CD4-positive, alpha-beta T cell (primary cell): ENCODE results near the gene MYH4. TPM values are rescaled to one million over a fixed set of nuclear protein-coding genes. Genes with fewer than 3 reads are reported as not detected.

Experiments
- ATAC-seq: fragments of 200-7000 bp; cut with Tn5 transposase; one replicate; pipeline ENCODE4 v1.10.0; 2022; ENCODE audit warnings: mild to moderate bottlenecking; ENCODE audit not compliant: poor library complexity
- CTCF ChIA-PET: fragments of 350-600 bp; sonication (Branson Sonifier 250); formaldehyde crosslinking; loops from one replicate; lab custom pipeline; 2021; ENCODE audit warnings: antibody characterized with exemption, inconsistent platforms; lab: Charles Lee
- POLR2A ChIA-PET: fragments of 350-600 bp; sonication (Branson Sonifier 250); formaldehyde crosslinking; loops from one replicate; lab custom pipeline; 2021; ENCODE audit warnings: antibody characterized with exemption, inconsistent platforms; lab: Charles Lee
- DNase-seq, 14 experiments: peaks; one replicate each; pipeline ENCODE4 v3.0.0-alpha.2; 2013 to 2020; ENCODE audit warnings: mixed read lengths in 2 of 14
- H3K27ac ChIP-seq, 2 donors: one replicate each; pipeline versions ENCODE4 v1.5.1 to v1.7.0; 2013; ENCODE audit warnings: low read length in 2 of 2, low read depth in 1 of 2, mild to moderate bottlenecking in 1 of 2
- H3K27me3 ChIP-seq, 2 experiments: 1 replicate in 1 of 2; 2 replicates in 1 of 2; pipeline versions ENCODE4 v1.6.1 to v1.7.0; 2013; ENCODE audit warnings: low read length in 2 of 2, control low read depth in 1 of 2, mild to moderate bottlenecking in 1 of 2, moderate library complexity in 1 of 2; ENCODE audit not compliant: insufficient read depth in 2 of 2, control insufficient read depth in 1 of 2
- H3K36me3 ChIP-seq: one replicate; pipeline ENCODE4 v1.6.1; 2013; ENCODE audit warnings: low read length, control low read depth; ENCODE audit not compliant: insufficient read depth
- H3K4me1 ChIP-seq: one replicate; pipeline ENCODE4 v1.6.1; 2013; ENCODE audit warnings: low read length, control low read depth; ENCODE audit not compliant: insufficient read depth
- H3K4me3 ChIP-seq: one replicate; pipeline ENCODE4 v1.5.1; 2013; ENCODE audit warnings: mild to moderate bottlenecking, low read length, moderate library complexity
- H3K9me3 ChIP-seq, 2 experiments: 1 replicate in 1 of 2; 2 replicates in 1 of 2; pipeline versions ENCODE4 v1.6.1 to v1.7.0; 2013; ENCODE audit warnings: low read length in 2 of 2, mild to moderate bottlenecking in 2 of 2, control low read depth in 1 of 2, moderate library complexity in 1 of 2; ENCODE audit not compliant: control insufficient read depth in 1 of 2, insufficient read depth in 1 of 2
- H3K27ac Mint-ChIP-seq: one replicate; pipeline ENCODE4 v1.8.0; 2020; ENCODE audit warnings: mixed read lengths
- H3K27me3 Mint-ChIP-seq: one replicate; pipeline ENCODE4 v1.8.0; 2021; ENCODE audit warnings: mixed read lengths
- H3K36me3 Mint-ChIP-seq: one replicate; pipeline ENCODE4 v1.8.0; 2021; ENCODE audit warnings: low read depth, mixed read lengths
- H3K4me1 Mint-ChIP-seq: one replicate; pipeline ENCODE4 v1.8.0; 2021; ENCODE audit warnings: low read depth, mixed read lengths
- H3K4me3 Mint-ChIP-seq: one replicate; pipeline ENCODE4 v1.8.0; 2020; ENCODE audit warnings: mild to moderate bottlenecking, mixed read lengths
- H3K9me3 Mint-ChIP-seq: one replicate; pipeline ENCODE4 v1.8.0; 2020; ENCODE audit warnings: mixed read lengths
- intact Hi-C, 2 experiments: fragments of 100-400 bp; cut with DNase I in 1 of 2; cut with micrococcal nuclease in 1 of 2; formaldehyde crosslinking; loops; one replicate each; pipeline versions ENCODE4 v1.15.1 to v1.9.0; 2023 to 2025; cut with DNase I, micrococcal nuclease
- total RNA-seq, 174 experiments: library from RNA in 2 of 174; stranded (reverse) in 2 of 174; gene quantifications; one replicate each; pipeline ENCODE4 v1.2.3 and lab custom pipeline; 2021 to 2026
- TF ChIP-seq, protein P1 (sequence below): fragments of 200-600 bp; IDR thresholded peaks from one replicate; pipeline ENCODE4 v1.8.0; 2022; ENCODE audit warnings: antibody characterized with exemption, mild to moderate bottlenecking

Gene MYH4
- total RNA-seq, 2 experiments from 2014 or later = not detected

DNA sequence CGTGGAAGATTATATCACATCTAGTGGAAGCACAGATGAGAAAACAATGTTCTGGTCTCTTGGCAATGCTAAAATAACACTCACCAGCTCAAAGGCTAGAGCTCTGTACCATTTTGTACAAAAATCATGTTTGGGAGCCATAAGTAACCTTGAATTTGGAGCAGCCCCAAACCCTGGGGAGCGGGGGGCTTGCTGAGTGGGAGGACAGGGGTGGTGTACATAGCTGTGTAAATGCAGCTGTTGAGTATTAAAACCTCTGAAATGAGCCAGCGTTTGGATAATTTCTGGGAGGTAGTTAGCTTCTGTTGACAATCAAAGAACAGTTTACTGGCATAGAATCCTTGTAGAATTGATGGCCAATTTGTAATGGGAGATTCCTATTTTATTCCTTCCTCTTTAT lies 51.9 kb downstream of the MYH4 start:
- Histone ChIP-seq H3K27me3 (no peaks in the 10 kb centered on the region), H3K4me1 (no peaks in the 10 kb centered on the region), H3K4me3 (no peak overlapping the region), H3K36me3 (no peaks in the 10 kb centered on the region), H3K9me3 (no peaks in the 10 kb centered on the region), H3K27ac (no peak overlapping the region)
- TF ChIP-seq, protein P1, sequence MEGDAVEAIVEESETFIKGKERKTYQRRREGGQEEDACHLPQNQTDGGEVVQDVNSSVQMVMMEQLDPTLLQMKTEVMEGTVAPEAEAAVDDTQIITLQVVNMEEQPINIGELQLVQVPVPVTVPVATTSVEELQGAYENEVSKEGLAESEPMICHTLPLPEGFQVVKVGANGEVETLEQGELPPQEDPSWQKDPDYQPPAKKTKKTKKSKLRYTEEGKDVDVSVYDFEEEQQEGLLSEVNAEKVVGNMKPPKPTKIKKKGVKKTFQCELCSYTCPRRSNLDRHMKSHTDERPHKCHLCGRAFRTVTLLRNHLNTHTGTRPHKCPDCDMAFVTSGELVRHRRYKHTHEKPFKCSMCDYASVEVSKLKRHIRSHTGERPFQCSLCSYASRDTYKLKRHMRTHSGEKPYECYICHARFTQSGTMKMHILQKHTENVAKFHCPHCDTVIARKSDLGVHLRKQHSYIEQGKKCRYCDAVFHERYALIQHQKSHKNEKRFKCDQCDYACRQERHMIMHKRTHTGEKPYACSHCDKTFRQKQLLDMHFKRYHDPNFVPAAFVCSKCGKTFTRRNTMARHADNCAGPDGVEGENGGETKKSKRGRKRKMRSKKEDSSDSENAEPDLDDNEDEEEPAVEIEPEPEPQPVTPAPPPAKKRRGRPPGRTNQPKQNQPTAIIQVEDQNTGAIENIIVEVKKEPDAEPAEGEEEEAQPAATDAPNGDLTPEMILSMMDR = no peak
- DNase-seq (no peak), ATAC-seq (no peak)
- POLR2A ChIA-PET = no interaction called here
- Mint-ChIP-seq H3K27ac (no peak overlapping the region), H3K27me3 (no peaks in the 10 kb centered on the region), H3K4me3 (no peak overlapping the region), H3K9me3 (no peaks in the 10 kb centered on the region), H3K4me1 (no peaks in the 10 kb centered on the region), H3K36me3 (no peaks in the 10 kb centered on the region)
- CTCF ChIA-PET = no interaction called here
- intact Hi-C loops = no loop called here

- Histone ChIP-seq H3K36me3 (no peaks in the 10 kb centered on the region), H3K27me3 (no peaks in the 10 kb centered on the region), H3K4me3 (no peak overlapping the region), H3K4me1 (no peaks in the 10 kb centered on the region), H3K27ac (no peak overlapping the region), H3K9me3 (no peaks in the 10 kb centered on the region)
- Mint-ChIP-seq H3K27ac (no peak overlapping the region), H3K4me3 (no peak overlapping the region), H3K4me1 (no peaks in the 10 kb centered on the region), H3K9me3 (no peaks in the 10 kb centered on the region), H3K36me3 (no peaks in the 10 kb centered on the region), H3K27me3 (no peaks in the 10 kb centered on the region)
- intact Hi-C loops = no loop called here
- DNase-seq (no peak), ATAC-seq (no peak)
- POLR2A ChIA-PET = no interaction called here
- CTCF ChIA-PET = no interaction called here
- TF ChIP-seq, protein P1 = no peak
Observed at GRCh38 chr17:10415161-10415560, 54.2 kb downstream of the MYH4 start.

DNA sequence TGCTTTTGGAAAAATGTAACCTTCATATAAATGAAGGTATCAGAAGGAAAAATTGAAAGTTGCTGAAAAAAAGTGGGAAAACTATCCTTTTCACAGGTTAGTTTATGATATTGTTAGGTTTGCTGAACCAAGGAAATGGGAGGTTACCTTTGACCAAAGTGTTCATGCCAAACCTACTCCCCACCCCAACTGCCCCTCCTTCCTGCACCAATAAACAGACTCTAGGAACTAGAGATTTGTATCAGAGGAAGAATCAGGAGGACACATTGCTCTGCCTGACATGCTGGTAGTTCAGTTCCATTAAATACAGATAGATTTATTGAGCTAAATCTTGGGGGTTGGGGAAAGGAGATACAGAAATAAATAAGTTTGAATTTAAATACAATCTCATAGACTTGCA lies 65.8 kb downstream of the MYH4 start:
- no peaks in the 10 kb centered on the region for H3K9me3 Mint-ChIP-seq
- CTCF ChIA-PET = no interaction called here
- intact Hi-C loops = no loop called here
- TF ChIP-seq, protein P1 = no peak
- H3K4me3 Mint-ChIP-seq = no peak overlapping the region
- H3K36me3 Mint-ChIP-seq = no peaks in the 10 kb centered on the region
- H3K9me3 ChIP-seq = peaks cover 0 to 7% of the 10 kb centered on the region in 2 experiments
- no peak overlapping the region for H3K27ac Mint-ChIP-seq
- POLR2A ChIA-PET = no interaction called here
- ATAC-seq = no peak
- no peaks in the 10 kb centered on the region for H3K36me3 ChIP-seq
- no peak overlapping the region for H3K27ac ChIP-seq
- no peak overlapping the region for H3K4me3 ChIP-seq
- DNase-seq = no peak
- H3K4me1 Mint-ChIP-seq = no peaks in the 10 kb centered on the region
- no peaks in the 10 kb centered on the region for H3K27me3 ChIP-seq
- no peaks in the 10 kb centered on the region for H3K4me1 ChIP-seq
- peaks cover 8% of the 10 kb centered on the region for H3K27me3 Mint-ChIP-seq
